Liver (tissue), 3 donors: ENCODE data around the gene SNX9.
"Not testable (repeated sequence)": the region's sequence is repeated elsewhere in the genome, so short reads cannot be mapped to it uniquely, and the experiment has no call there.

Source experiments
- EGR1 ChIP-seq, 2 donors: IDR thresholded peaks; 2 replicates each; pipeline ENCODE4 v1.6.1; 2016 to 2018; ENCODE audit warnings: antibody characterized with exemption in 2 of 2, low read depth in 2 of 2
- FOXA1 ChIP-seq: IDR thresholded peaks from 2 replicates; pipeline ENCODE4 v1.6.1; 2016; ENCODE audit warnings: antibody characterized with exemption
- GABPA ChIP-seq, 2 donors: IDR thresholded peaks in 1 of 2; conservative IDR thresholded peaks in 1 of 2; 2 replicates each; pipeline ENCODE4 v1.6.1; 2016; ENCODE audit warnings: antibody characterized with exemption in 2 of 2, mild to moderate bottlenecking in 1 of 2, moderate library complexity in 1 of 2
- JUND ChIP-seq, 2 donors: IDR thresholded peaks; 2 replicates each; pipeline ENCODE4 v1.6.1; 2016; ENCODE audit warnings: antibody characterized with exemption in 2 of 2
- NR2F2 ChIP-seq: IDR thresholded peaks from 2 replicates; pipeline ENCODE4 v1.6.1; 2016; ENCODE audit warnings: antibody characterized with exemption
- RAD21 ChIP-seq, 2 donors: IDR thresholded peaks; 2 replicates each; pipeline ENCODE4 v1.6.1; 2016; ENCODE audit warnings: antibody characterized with exemption in 2 of 2, mild to moderate bottlenecking in 2 of 2
- RXRA ChIP-seq, 2 donors: IDR thresholded peaks; 2 replicates each; pipeline ENCODE4 v1.6.1; 2017 to 2018; ENCODE audit warnings: antibody characterized with exemption in 2 of 2, mild to moderate bottlenecking in 1 of 2
- SP1 ChIP-seq: IDR thresholded peaks from 2 replicates; pipeline ENCODE4 v1.6.1; 2018; ENCODE audit warnings: antibody characterized with exemption, mild to moderate bottlenecking
- TAF1 ChIP-seq: conservative IDR thresholded peaks from 2 replicates; pipeline ENCODE4 v1.6.1; 2016; ENCODE audit warnings: antibody characterized with exemption, mild to moderate bottlenecking
- TF ChIP-seq, protein P1 (sequence below): fragments of 150-350 bp; IDR thresholded peaks from 2 replicates; pipeline ENCODE4 v1.5.1; 2017; ENCODE audit warnings: improper control_type of control experiment, low read depth, low read length; ENCODE audit not compliant: missing input control
- TF ChIP-seq, protein P2 (sequence below): IDR thresholded peaks from 2 replicates; pipeline ENCODE4 v1.6.1; 2016; ENCODE audit warnings: antibody characterized with exemption
- TF ChIP-seq, protein P3 (sequence below): IDR thresholded peaks from 2 replicates; pipeline ENCODE4 v1.6.1; 2016; ENCODE audit warnings: antibody characterized with exemption
- donor health status: healthy.
- donor health status: healthy.

DNA sequence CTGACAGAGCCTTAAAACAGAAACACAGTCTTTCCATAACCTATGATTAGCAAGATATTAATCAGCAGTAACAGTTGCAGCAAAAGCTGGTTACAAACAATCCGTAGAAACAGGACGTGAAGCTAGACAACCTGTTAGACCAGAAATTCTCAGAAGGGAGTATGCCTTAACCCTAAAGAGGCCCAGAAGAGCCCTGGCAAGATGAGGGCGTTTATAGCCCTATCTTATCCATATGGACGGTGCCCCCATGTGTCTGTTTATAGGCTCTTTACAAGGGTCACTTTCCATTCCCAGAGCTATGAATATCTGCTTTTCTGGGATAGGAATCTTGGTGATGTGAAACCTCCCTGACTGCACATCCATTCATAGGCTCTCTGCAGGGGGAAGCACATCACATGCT, 77.7 kb downstream of the SNX9 start:
- not testable (repeated sequence) for TF ChIP-seq EGR1 (IDR thresholded peaks at IDR 0.05; ENCODE audit: low read depth in 2 of 2); JUND (IDR thresholded peaks at IDR 0.05); TAF1; SP1; RAD21 (IDR thresholded peaks at IDR 0.05); RXRA (IDR thresholded peaks at IDR 0.05); FOXA1; NR2F2; GABPA (IDR thresholded peaks at IDR 0.05 in 1 of 2, conservative IDR thresholded peaks at IDR 0.05 in 1 of 2)
- TF ChIP-seq, protein P1, sequence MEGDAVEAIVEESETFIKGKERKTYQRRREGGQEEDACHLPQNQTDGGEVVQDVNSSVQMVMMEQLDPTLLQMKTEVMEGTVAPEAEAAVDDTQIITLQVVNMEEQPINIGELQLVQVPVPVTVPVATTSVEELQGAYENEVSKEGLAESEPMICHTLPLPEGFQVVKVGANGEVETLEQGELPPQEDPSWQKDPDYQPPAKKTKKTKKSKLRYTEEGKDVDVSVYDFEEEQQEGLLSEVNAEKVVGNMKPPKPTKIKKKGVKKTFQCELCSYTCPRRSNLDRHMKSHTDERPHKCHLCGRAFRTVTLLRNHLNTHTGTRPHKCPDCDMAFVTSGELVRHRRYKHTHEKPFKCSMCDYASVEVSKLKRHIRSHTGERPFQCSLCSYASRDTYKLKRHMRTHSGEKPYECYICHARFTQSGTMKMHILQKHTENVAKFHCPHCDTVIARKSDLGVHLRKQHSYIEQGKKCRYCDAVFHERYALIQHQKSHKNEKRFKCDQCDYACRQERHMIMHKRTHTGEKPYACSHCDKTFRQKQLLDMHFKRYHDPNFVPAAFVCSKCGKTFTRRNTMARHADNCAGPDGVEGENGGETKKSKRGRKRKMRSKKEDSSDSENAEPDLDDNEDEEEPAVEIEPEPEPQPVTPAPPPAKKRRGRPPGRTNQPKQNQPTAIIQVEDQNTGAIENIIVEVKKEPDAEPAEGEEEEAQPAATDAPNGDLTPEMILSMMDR, result not testable (repeated sequence)
- TF ChIP-seq, protein P2, sequence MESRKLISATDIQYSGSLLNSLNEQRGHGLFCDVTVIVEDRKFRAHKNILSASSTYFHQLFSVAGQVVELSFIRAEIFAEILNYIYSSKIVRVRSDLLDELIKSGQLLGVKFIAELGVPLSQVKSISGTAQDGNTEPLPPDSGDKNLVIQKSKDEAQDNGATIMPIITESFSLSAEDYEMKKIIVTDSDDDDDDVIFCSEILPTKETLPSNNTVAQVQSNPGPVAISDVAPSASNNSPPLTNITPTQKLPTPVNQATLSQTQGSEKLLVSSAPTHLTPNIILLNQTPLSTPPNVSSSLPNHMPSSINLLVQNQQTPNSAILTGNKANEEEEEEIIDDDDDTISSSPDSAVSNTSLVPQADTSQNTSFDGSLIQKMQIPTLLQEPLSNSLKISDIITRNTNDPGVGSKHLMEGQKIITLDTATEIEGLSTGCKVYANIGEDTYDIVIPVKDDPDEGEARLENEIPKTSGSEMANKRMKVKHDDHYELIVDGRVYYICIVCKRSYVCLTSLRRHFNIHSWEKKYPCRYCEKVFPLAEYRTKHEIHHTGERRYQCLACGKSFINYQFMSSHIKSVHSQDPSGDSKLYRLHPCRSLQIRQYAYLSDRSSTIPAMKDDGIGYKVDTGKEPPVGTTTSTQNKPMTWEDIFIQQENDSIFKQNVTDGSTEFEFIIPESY, result not testable (repeated sequence)
- TF ChIP-seq, protein P3, sequence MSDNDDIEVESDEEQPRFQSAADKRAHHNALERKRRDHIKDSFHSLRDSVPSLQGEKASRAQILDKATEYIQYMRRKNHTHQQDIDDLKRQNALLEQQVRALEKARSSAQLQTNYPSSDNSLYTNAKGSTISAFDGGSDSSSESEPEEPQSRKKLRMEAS, result not testable (repeated sequence)
